Measurements from ENCODE around the gene MYH14.

- no peak for TF ChIP-seq CTCF (conservative IDR thresholded peaks at IDR 0.05)
- no peak for TF ChIP-seq ZFX (IDR thresholded peaks at IDR 0.05)
Measured at GRCh38 chr19:50204081-50204428, 633 bp downstream of the MYH14 start.
